ENCODE data around the gene NATD1. TPM values are rescaled to one million over a fixed set of nuclear protein-coding genes. Genes with fewer than 3 reads are reported as not detected.

Gene NATD1
- total and polyA plus RNA-seq, 9 of the 15 experiments (the other 6 are each of a cell fraction or from before 2014, with no cell fraction given), result 0.24 to 5.4 (median 1.6) TPM

- ATAC-seq (no peak), DNase-seq (ENCODE audit: extremely low read depth in 1 of 4, low spot score in 3 of 4) (no peak), FAIRE-seq (no peak)
- Histone ChIP-seq H2AFZ (ENCODE audit: low read depth, low read length) (no peak overlapping the region), H3K4me2 (ENCODE audit: insufficient read depth, low read length) (no peak overlapping the region), H3K4me3 (no peak overlapping the region), H3K36me3 (ENCODE audit: control insufficient read depth, insufficient read depth, low read length) (no peaks in the 10 kb centered on the region), H4K20me1 (replicated peaks; ENCODE audit: control insufficient read depth, insufficient read depth, low read length) (peaks cover 2% of the 10 kb centered on the region; the same call in 1 of the 2 replicates), H3K27me3 (ENCODE audit: control insufficient read depth in 2 of 2, insufficient read depth in 2 of 2, low read length in 2 of 2) (no peaks in the 10 kb centered on the region), H3K27ac (ENCODE audit: extremely low read depth, low read depth, low read length) (no peak overlapping the region), H3K4me1 (replicated peaks in 1 of 2; ENCODE audit: control insufficient read depth in 2 of 2, insufficient read depth in 2 of 2, low read length in 2 of 2) (peaks cover 21 to 43% of the 10 kb centered on the region in 2 experiments; a peak in 4 of 5 replicates), H3K9me1 (ENCODE audit: control insufficient read depth, insufficient read depth, low read length) (no peaks in the 10 kb centered on the region), H3K9me3 (replicated peaks; ENCODE audit: control insufficient read depth, insufficient read depth, low read depth, low read length) (no peaks in the 10 kb centered on the region), H3K79me2 (ENCODE audit: control insufficient read depth, insufficient read depth, low read length) (no peaks in the 10 kb centered on the region), H3K9ac (ENCODE audit: insufficient read depth in 1 of 2, low read depth in 2 of 2, low read length in 2 of 2) (no peak overlapping the region)
- BruUV-seq (replicated peaks), result no TSS peak
- no peak for TF ChIP-seq EGR1 (conservative IDR thresholded peaks at IDR 0.05)
- TF ChIP-seq RBM25 (IDR thresholded peaks at IDR 0.05; ENCODE audit: low read depth, low read length, severe bottlenecking), result peak; percentile 81
- TF ChIP-seq RFX1 (IDR thresholded peaks at IDR 0.05), result no peak
- no peak for TF ChIP-seq ZNF512 (tag; IDR thresholded peaks at IDR 0.05)
- TF ChIP-seq BCOR (IDR thresholded peaks at IDR 0.05), result peak; percentile 55; the same call in 1 of the 2 replicates
- peak; percentile 95 for TF ChIP-seq ZFP36 (IDR thresholded peaks at IDR 0.05; ENCODE audit: low read depth, low read length, partially characterized antibody)
- no peak for TF ChIP-seq NBN (IDR thresholded peaks at IDR 0.05; ENCODE audit: low read depth)
- WGBS (ENCODE audit: insufficient coverage, low coverage, missing lambda C conversion rate), result 73% methylated on average over 3 of the region's 3 CpGs
- ChIA-PET POLR2A (no interaction called here), CTCF (ENCODE audit: low intra/inter-chr PET ratio) (interaction anchor here (0.6 kb wide), 1 partner anchor 46 kb away, joined by 3 read pairs; no protein-coding TSS in a partner anchor)
- in situ Hi-C loops (cut with MboI) (loop anchor here (10.0 to 25.0 kb wide), 2 partner anchors 237 to 785 kb away; no protein-coding TSS in a partner anchor), intact Hi-C loops (cut with micrococcal nuclease) (no loop called here)
Measured at GRCh38 chr17:21277332-21277731, 24.1 kb upstream of the NATD1 start.

All from K562 (cell line).